Adrenal gland (tissue), 12 donors: ENCODE measurements around the gene HOXC11. TPM values are rescaled to one million over a fixed set of nuclear protein-coding genes. Genes with fewer than 3 reads are reported as not detected.

Experiments used
- DNase-seq, 7 donors: peaks; one replicate each; pipeline ENCODE4 v3.0.0-alpha.2; 2019 to 2020
- H3K27ac ChIP-seq, 5 donors: fragments of 200-600 bp; sonication (generic) in 4 of 5; 1 replicate in 3 of 5; 2 replicates in 2 of 5; pipeline versions ENCODE4 v1.5.1 to v1.8.0; 2016 to 2020; ENCODE audit warnings: mild to moderate bottlenecking in 1 of 5
- H3K27me3 ChIP-seq: fragments of 200-600 bp; 2 replicates; pipeline ENCODE4 v1.8.0; 2021
- H3K36me3 ChIP-seq, 2 donors: fragments of 200-600 bp; replicated peaks in 1 of 2; 1 replicate in 1 of 2; 2 replicates in 1 of 2; pipeline versions ENCODE4 v1.5.1 to v1.8.0; 2018 to 2022
- H3K4me1 ChIP-seq, 2 donors: fragments of 200-600 bp; replicated peaks in 1 of 2; 1 replicate in 1 of 2; 2 replicates in 1 of 2; pipeline versions ENCODE4 v1.5.1 to v1.8.0; 2018 to 2021
- H3K4me3 ChIP-seq, 4 donors: fragments of 200-600 bp; sonication (generic) in 3 of 4; one replicate each; pipeline ENCODE4 v1.5.1; 2016 to 2018
- H3K9me3 ChIP-seq, 3 donors: fragments of 200-600 bp; sonication (generic) in 1 of 3; replicated peaks in 1 of 3; 1 replicate in 2 of 3; 2 replicates in 1 of 3; pipeline versions ENCODE4 v1.5.1 to v1.8.0; 2016 to 2021
- POLR2A ChIP-seq, 2 donors: fragments of 450-650 bp; IDR thresholded peaks; one replicate each; pipeline ENCODE4 v1.6.1; 2017; ENCODE audit warnings: antibody characterized with exemption in 2 of 2, mild to moderate bottlenecking in 2 of 2, moderate library complexity in 1 of 2
- WGBS, 4 donors: extraction: QIAGEN DNeasy Blood & Tissue Kit in 2 of 4; methylation state at CpG; one replicate each; pipeline versions ENCODE4 v1.1.5 to v1.1.7; 2013 to 2017; 5-methylcytosine and 5-hydroxymethylcytosine counted together
- intact Hi-C, 2 donors: fragments of 100-400 bp; cut with DNase I; formaldehyde crosslinking; loops; one replicate each; pipeline versions ENCODE4 v1.14.1 to v1.15.0; 2022 to 2023
- polyA plus RNA-seq, 3 donors: library from polyadenylated mRNA; stranded (reverse); fragments of 200-250 nt in 2 of 3; fragments of 350-450 nt in 1 of 3; fragmentation: Illumina TruSeq in 1 of 3; extraction: RNeasy Lipid Tissue Mini Kit (QIAGEN cat#74804) in 1 of 3; gene quantifications; one replicate each; pipeline ENCODE4 v1.2.3, GENCODE V29; 2013 to 2014
- total RNA-seq, 9 donors: library from RNA; depleted of rRNA in 4 of 9; stranded (reverse); fragments of >200 nt in 4 of 9; fragments of 120-200 nt in 1 of 9; fragmentation: NEBNext Ultra II Directional in 1 of 9; extraction: Animal tissue kit (Norgen Biotek cat#: 25700) in 1 of 9; gene quantifications; one replicate each; pipeline versions ENCODE4 v1.1.0 to v1.2.4, GENCODE V29; 2013 to 2023
- TF ChIP-seq, protein P1 (sequence below), 6 experiments: fragments of 450-650 bp in 4 of 6; fragments of 200-600 bp in 2 of 6; sonication (generic) in 1 of 6; IDR thresholded peaks; 1 replicate in 5 of 6; 2 replicates in 1 of 6; pipeline versions ENCODE4 v1.5.1 to v1.8.0; 2016 to 2021; ENCODE audit warnings: antibody characterized with exemption in 6 of 6, mild to moderate bottlenecking in 2 of 6, moderate library complexity in 1 of 6
- donor health status: healthy with polysubstance abuse.
- donor health status: Bipolar disorder and iron deficiency.
- donor health status: DM: yes; HTN: yes; CAD: no.
- donor health status: DM: no; HTN: no; CAD: no.
- donor health status: DM: no; HTN: no; CAD: no.
- donor health status: DM: yes; HTN: yes; CAD: no.

The HOXC11 gene
- total and polyA plus RNA-seq, 12 donors = not detected

DNA sequence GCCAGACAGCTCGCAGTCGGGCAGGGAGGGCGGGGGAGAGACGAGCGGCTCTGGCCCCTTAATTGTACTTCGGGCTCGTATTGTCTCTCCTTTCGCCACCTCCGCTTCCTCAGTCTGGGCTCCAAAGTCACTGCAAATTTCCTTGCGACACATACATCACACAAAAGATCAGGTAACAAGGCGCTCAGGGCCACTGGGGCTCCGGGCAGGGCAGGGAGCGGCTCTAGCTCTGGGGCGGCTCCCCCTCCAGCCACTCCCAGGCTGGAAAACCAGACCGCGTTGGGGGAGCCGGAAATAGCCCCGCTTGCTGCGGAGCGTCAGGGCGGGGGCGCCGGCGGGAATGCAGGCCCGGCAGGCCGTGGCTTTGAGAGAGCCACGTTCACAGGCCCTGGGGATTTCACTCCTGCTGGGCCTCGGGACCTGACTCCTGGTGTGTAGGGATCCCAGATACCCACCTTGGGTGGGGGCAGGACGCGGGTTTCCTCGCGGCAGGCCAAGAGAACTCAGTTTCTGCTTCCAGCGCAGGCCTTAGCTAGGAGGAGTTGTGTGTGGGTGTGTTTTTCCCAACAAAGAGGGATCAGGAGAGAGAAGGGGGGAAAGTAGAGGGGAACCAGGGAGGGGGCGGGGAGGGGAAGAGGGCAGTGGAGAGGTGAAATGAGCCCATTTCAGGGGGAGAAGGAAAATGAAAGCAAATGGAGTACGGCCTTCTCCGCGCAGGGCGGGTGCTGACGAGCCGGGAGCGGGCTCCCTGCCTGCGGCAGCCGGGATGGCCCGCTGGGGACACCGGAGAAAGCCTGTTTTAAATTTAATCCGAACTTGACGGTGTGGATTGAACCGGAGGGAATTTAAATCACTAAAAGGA, 22.7 kb downstream of the HOXC11 start:
- Histone ChIP-seq H3K4me3 (peak overlapping the region in 1 of 4 donors; percentile 6), H3K9me3 (no peaks in the 10 kb centered on the region), H3K27ac (peak overlapping the region in 1 of 5 donors; percentile 56), H3K4me1 (peaks cover 12 to 21% of the 10 kb centered on the region in 2 donors), H3K27me3 (peaks cover 59% of the 10 kb centered on the region), H3K36me3 (no peaks in the 10 kb centered on the region)
- intact Hi-C loops = no loop called here
- TF ChIP-seq, protein P1, sequence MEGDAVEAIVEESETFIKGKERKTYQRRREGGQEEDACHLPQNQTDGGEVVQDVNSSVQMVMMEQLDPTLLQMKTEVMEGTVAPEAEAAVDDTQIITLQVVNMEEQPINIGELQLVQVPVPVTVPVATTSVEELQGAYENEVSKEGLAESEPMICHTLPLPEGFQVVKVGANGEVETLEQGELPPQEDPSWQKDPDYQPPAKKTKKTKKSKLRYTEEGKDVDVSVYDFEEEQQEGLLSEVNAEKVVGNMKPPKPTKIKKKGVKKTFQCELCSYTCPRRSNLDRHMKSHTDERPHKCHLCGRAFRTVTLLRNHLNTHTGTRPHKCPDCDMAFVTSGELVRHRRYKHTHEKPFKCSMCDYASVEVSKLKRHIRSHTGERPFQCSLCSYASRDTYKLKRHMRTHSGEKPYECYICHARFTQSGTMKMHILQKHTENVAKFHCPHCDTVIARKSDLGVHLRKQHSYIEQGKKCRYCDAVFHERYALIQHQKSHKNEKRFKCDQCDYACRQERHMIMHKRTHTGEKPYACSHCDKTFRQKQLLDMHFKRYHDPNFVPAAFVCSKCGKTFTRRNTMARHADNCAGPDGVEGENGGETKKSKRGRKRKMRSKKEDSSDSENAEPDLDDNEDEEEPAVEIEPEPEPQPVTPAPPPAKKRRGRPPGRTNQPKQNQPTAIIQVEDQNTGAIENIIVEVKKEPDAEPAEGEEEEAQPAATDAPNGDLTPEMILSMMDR (IDR thresholded peaks at IDR 0.05) = no peak
- no peak for TF ChIP-seq POLR2A (IDR thresholded peaks at IDR 0.05)
- DNase-seq = no peak
- WGBS, 4 donors = 34 to 62% (median 45%) methylated on average over 29 to 48 of the region's 48 CpGs

GRCh38 chr12:53996240-53997203, 23.6 kb downstream of the HOXC11 start:
- H3K4me1 ChIP-seq = peaks cover 14 to 26% of the 10 kb centered on the region in 2 donors
- H3K9me3 ChIP-seq = no peaks in the 10 kb centered on the region
- TF ChIP-seq, protein P1 (IDR thresholded peaks at IDR 0.05) = no peak
- TF ChIP-seq POLR2A (IDR thresholded peaks at IDR 0.05) = no peak
- intact Hi-C loops = no loop called here
- peaks cover 50% of the 10 kb centered on the region for H3K27me3 ChIP-seq
- peak overlapping the region in 1 of 4 donors; percentile 6 for H3K4me3 ChIP-seq
- DNase-seq = no peak
- H3K36me3 ChIP-seq = no peaks in the 10 kb centered on the region
- peak overlapping the region in 1 of 5 donors; percentile 56 for H3K27ac ChIP-seq
- 66 to 81% (median 70%) methylated on average over 22 to 29 of the region's 29 CpGs for WGBS, 4 donors

DNA sequence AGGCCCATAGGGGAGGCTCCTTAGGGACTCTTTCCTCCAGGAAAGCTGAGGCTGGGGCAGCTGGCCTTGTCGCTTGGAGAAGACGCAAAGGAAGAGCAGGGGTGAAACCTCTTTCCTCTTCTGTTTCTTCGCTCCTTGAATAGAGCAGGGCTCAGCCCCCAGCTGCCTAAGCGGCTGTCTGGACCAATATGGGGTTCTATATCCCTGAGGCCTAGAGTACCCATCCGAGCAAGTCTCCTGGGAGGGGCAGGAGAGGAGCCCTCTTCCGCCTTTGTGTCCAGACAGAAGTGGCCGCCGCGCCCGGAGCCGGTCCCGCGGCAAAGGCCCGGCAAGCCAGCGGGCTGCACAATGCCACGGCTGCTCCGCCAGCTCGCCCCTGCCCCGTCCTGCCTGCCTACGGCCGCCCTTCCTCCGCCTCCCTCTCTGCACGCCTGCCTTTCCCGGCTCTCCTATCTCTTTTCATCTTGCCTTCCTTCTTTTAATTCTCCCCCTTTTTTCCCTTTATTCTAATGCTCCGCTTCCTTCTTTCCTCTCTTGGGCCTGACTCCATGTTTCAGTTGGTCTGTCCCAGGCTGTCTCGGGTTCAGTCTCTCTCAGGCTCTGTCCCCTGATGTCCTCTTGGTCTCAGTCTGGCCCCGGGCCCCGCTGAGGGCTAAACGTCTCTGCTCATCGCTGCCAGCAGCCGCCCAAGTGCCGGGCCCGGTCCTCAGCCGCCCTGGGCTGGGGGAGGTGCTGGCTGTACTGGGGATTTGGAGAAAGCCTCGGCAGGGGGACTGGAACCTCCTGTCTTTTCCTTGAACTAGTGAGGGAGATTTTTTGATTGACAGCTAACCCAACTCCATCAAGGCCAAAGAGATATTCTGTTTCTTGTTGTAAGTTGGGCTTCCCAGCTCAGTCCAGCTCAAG, 24.5 kb downstream of the HOXC11 start:
- Histone ChIP-seq H3K9me3 (no peaks in the 10 kb centered on the region), H3K36me3 (no peaks in the 10 kb centered on the region), H3K27me3 (peaks cover 40% of the 10 kb centered on the region), H3K27ac (peak overlapping the region in 1 of 5 donors; percentile 3), H3K4me1 (peaks cover 14 to 26% of the 10 kb centered on the region in 2 donors), H3K4me3 (no peak overlapping the region)
- WGBS, 4 donors = 43 to 68% (median 59%) methylated on average over 32 to 35 of the region's 35 CpGs
- TF ChIP-seq, protein P1 (IDR thresholded peaks at IDR 0.05) = no peak
- TF ChIP-seq POLR2A (IDR thresholded peaks at IDR 0.05) = no peak
- intact Hi-C loops = no loop called here
- DNase-seq = no peak
